NCI-H187 treated with DMSO at 0.1 percent for 48 hours (cell line): ENCODE measurements around the gene CTBS.
"Not testable (repeated sequence)": the region's sequence is repeated elsewhere in the genome, so short reads cannot be mapped to it uniquely, and the experiment has no call there.

Experiments
- DNase-seq: peaks from one replicate; lab custom pipeline; 2025; lab: John Stamatoyannopoulos, UW

The CTBS gene, protein sequence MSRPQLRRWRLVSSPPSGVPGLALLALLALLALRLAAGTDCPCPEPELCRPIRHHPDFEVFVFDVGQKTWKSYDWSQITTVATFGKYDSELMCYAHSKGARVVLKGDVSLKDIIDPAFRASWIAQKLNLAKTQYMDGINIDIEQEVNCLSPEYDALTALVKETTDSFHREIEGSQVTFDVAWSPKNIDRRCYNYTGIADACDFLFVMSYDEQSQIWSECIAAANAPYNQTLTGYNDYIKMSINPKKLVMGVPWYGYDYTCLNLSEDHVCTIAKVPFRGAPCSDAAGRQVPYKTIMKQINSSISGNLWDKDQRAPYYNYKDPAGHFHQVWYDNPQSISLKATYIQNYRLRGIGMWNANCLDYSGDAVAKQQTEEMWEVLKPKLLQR

DNA sequence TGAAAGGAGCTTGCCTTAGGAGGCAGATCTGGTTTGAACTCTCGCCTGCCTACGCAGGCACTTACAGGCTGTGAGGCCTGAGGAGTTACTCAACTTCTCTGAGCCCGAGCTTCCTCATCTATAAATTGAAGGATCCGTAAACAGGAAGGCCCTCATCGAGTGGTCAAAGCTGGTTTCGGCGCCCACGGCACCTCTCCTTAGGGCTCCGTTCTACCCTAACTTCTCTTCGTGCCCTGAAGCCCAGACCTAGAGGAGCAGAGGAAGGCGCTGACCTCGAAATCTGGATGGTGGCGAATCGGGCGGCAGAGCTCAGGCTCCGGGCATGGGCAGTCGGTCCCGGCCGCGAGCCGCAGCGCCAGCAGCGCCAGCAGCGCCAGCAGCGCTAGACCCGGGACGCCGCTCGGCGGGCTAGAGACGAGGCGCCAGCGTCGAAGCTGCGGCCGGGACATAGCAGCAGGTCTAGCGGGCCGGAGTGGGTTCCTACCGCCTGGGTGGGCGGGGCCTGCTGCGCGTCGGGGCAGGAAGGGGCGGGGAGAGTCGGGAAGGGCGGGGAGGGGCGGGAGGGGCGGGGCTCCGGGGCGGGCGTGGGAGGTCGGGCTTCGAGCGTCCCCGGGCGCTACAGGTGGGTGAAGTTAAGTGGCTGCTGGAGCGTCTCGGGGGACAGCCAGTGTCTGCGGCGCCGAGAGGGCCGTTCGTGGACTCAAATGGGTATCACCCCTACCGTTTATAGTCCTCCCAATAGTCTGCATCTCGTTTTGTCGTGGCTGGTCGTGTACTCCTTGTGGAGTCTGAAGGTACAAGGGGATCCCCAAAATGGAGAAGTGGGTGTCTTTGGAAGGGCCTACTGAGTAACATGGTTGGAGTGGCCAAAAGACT is at the start of gene CTBS:
TSS of gene CTBS (minus strand) at position 474 of the 876 bp plus-strand sequence. CDS start at position 449, 25 bp downstream.
- DNase-seq = no peak

DNA sequence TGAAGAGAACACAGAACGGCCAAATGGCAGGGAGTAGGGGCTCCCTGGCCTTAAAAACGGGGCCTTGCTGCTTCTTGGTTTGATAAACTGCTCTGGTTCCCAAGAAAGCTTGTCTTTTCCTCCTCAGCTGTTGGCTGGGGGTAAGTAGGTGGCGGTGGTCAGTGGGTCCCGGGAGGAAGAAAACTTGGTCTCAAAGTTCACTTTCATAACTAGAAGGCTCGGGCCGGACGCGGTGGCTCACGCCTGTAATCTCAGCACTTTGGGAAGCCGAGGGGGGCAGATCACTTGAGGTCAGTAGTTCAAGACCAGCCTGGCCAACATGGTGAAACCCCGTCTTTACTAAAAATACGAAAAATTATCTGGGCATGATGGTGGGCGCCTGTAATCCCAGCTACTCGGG is 47.3 kb upstream of the CTBS start:
- DNase-seq = no peak

DNA sequence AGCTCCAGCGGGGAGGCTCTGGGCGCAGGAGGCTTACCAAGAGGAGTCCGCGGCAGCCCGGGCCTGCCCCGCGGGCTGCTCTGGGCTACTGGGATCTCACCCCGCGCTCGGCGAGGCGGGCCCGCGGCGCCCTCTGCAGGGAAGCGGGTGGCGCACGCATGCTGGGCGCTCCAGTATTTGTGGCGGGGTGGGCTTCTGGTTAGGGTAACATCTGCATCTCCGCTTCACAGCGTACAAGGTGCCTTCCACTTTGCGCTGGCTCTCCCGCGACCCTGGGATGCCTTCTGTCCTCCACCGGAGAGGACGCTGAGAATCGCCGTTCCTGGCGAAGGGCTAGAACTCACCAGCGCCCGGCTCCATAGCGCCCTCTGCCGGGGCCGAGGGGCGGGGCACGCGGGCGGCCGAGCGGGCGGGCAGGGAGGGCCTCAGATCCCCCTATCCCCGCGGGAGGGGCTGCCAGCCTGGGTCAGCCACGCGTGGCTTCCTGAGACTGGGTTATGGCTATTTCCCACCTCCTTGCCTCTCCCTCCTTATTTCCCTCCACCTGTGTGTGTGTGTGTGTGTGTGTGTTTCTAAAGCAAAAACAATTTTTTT is 46.6 kb upstream of the CTBS start:
- no peak for DNase-seq

DNA sequence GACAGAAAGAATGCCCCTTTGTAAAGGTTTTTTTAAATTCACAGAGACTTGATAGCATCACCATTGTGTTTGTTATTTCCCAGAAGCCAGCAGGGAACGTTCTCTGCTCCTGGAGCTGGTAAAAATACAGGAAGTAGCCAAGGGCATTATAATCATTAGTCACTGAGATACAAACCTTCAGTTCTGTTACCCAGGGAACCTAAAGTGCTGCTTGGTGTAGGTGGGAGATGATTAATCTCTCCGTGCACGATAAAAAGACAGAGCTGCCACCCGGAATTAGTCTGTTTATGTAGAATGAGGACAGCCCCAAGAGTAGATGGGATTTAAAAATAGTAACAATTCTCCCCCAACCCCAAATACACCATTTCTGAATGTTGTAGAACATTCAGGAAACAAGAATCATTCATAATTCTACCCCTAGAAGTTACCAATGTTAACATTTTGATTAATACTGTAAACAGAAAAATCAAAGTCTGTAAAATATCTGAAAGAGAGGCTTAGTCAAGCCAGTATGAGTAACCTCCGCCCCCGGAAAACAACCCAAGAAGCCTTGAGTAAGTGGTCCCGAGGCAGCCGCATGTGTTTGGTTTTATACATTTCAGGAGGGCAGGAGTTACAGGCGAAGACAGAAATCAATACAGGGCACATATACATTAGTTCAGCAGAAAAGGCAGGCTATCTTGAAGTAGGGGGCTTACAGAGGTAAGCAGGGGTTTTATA is 45.3 kb upstream of the CTBS start:
- no peak for DNase-seq

DNA sequence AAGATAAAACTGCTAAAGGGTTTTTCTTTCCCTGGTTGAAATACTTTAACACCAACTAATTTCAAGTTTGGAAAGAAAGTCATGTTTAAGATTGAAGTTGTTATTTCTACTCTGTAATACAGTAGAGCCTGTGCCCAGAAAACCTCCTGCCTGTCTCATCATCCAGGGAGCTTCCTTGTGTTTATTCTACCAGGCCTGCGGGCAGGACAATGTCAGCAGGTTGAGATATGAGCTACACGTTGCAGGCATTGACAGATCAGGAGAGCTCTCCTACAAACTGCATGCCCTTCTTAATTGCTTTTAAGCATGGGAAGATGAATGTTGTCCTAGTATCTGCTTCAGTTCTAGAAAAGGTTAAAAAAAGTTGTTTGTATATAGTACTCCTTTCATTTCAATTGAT is 43.1 kb upstream of the CTBS start:
- DNase-seq = no peak

DNA sequence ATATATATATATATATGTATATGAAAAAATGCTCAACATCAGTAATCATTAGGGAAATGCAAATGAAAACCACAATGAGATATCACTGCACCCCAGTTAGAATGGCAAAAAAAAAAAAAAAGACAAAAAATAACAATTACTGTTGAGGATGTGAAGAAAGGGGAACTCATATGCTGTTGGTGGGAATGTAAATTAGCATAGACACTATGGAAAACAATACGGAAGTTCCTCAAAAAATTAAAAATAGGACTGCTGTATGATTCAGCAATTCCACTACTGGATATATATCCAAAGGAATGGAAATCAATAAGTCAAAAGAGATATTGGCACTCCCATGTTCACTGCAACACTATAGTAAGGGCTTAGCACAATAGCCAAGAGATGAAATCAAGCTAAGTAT is 41.5 kb upstream of the CTBS start:
- DNase-seq = no peak

DNA sequence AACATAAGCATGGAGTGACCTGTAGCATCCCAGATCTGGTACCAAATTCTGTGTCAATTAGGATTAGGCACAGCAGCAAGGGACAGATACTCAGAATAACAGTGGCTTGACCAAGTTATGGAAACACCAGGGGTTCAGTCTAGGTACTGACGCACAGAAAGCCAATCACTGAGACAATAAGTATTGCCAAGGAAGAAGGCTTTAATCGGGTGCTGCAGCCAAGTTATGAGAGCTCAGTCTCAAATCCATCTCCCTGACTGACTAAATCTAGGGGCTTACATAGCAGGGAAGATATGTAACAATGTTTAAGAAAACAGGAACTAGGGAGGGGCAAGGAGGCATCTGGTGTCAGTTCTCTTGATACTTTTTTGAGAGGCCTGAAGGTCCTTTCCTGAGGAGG is 39.6 kb upstream of the CTBS start:
- no peak for DNase-seq

DNA sequence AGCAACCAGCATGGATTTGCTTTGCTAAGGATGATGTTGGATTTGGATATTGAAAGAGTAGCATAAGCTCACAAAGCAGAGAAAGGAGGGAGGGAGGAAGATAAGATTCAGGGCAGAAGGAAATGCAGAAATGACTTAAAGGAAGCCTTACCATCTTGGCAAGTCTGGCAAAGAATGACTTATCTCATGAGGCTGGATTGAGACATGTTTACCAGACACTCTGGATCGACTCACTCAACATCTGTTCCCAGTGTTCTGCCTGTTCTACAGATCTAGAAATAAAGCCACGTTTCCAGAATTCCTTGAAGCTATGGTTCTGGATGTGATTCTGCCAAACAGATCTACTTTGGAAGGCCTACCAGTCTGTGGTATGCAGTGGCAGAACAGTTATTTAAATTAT is 38.8 kb upstream of the CTBS start:
- DNase-seq = no peak

DNA sequence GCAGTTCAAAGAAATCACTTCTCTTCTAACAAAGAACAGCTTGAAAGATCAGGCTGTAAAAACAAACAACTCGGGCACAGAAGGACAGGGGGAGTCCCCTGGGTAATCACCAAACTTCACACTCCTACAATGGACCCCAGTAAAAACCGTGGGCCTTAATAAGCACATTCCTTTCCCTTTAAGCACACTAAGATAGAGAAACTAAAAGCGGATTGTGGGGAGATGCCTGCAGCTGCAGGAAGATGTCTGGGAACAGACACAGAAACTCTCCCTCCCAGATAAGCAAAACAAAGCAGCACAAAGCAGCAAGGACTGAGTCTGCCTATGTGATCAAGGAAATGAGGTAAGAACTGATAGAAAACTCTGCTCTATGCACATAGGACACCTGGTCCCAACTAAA is 37.6 kb upstream of the CTBS start:
- DNase-seq = no peak

DNA sequence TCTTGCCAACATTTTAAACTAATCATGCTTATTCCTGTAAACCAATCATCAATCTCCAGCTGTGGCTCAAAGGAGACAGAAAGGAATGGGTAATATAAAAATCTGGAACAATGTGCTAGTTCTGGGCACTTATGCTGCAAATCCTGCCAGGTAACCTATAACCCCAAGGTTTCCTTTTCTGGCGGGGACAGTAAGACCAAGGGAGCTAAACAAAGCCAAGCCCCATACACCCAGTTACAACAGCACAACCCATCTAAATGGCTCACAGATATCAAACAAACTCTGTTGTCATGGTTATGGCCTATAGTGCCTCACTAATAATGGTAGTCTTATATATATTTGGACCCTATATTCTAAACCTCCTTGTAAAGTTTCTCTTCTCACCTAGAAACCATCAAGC is 36.9 kb upstream of the CTBS start:
- no peak for DNase-seq

DNA sequence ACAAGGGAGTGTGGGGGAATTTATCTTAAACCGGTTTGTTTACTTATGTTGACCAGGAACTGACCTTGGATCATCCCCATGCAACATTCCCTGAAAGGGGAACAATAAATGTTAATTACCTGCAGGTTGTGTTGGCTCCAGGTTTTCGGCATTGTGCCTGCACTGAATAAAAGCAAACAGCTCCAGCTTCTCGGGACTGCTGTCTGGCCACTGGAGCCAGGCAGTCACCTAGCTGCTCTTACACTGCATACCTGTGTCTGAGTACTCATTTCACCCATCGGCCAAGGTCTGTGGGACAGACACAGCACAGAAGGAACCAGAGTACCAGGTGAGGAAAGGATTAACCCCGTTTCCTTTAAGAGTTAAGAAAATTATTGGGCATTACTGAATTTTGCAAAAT is 32.7 kb upstream of the CTBS start:
- no peak for DNase-seq

DNA sequence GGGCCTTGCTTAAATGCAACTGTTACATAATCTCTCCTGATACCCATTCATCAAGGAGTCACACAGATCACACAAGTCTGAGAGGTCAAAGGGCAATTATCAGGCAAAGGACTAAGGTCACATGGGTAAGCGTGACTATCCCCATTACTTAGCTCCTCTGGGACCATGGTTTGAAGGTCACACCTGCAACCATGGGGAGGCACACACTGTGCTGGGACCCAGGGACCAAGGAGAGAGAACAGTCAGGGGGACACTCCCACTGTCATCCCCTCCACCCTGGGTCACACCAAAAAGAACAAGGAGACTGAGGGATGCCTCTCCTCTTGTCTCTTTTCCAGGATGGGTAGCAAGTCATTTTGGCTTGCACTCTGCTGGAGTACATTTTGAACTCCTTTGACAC is 30.9 kb upstream of the CTBS start:
- DNase-seq = no peak

DNA sequence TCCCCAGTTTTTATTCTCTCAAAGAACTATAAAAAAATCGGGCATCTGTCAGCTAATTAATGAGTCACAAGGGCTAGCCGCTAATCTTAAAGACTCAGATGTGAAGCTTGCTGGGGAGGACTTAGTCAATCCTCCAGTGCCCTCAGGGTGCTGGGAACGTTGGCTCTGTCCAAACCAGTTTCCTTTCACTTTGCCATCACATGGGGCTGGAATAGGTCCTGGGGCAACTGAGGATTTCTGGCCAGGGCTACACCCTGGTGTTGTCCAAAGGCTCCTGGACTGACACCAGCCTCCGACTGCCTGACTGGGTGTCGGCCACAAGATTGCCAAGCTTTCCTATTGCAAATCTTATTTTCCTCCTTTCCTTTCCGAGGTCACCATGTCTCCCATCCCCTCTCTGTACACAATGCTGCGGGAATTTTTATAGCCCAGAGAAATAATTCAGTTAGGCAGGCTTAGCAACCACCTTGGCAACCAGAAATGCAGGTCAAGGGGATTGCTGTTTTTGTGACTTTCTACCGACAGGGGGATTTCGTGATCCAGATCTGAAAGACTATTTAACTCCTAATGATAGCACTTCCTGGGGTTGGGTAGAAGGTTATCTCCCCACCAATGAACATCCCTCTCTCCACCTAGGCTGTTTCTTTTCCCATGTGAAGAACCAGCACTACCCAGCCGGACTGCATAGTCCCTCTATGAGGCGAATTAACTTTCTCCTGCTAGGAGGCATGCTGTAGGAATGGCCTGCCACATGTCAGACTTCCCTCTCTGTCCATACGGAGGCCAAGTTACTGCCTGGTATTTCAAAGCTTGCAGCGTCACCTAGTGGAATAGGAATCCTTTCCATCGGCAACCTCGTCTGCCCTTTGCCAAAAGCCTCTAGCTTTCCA is 29.9 kb upstream of the CTBS start:
- no peak for DNase-seq

DNA sequence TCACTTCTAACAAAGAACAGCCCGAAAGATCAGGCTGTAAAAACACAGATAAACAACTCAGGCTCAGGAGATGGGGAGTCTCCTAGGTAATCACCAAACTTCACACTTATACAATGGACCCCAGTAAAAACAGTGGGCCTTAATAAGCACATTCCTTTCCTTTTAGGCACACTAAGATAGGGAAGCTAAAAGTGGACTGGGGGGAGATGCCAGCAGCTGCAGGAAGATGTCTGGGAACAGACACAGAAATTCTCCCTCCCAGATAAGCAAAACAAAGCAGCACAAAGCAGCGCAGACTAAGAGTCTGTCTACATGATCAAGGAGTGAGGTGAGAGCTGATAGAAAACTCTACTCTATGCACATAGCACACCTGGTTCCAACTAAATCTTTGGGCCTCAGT is 29.0 kb upstream of the CTBS start:
- DNase-seq = no peak

DNA sequence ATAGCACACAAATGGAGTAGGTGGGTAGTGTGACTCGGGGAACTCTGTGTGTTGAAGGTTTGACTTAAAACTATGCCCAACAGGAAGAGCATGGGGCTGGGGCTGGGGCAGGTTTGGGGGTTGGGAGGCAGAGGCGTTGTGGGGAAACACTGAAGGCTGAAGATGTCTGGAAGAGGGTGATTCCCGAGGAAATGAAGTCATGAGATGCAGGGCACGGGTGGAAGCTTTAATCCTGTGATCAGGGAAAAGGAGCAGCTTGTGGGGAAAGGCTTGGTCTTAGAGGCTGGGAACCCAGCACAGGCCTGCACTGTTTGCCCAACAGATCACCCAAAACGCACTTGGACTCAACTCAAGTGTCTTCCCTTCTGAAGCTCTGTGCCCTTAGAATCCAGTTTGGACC is 26.6 kb upstream of the CTBS start:
- DNase-seq = no peak

DNA sequence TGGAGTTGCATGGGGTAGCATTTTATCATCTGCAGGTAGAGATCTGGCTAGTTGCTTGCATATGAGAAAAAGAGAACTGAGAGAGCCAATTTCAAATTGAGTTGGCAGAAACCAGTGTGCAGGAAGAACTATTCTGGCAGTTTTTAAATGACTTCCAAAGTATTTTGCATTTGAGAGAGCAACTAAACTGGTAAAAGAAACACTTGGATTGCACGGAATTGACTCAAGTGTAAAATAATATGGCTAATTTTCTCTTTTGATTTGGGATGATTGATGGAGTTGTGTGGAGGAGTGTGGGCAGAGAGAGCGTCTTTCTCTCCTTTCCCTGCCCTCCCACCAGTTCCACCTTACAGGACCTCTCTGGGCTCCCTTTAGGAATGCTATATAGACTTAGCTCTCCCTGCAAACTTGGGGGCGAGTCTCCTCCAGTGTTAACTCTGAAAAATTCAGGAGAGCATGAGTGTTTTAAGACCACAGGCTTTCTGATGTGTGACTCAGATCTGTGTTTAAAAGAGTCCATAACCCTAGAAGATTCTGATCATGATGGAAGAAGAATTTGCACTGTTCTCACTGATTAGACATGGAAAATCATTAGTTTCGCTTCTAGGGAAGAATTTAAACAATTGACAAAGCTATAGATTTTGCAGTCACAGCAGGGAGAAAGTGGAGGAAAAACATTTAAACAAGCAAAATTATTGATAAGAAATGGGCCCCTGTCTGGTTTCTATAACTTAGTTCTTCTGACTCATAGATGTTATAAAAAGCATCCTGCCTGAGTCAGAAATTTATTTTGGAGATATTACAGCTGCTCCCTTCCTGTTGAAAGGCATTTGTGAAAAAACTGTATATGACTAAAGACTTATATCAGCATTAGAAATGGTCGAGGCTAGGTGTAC is 24.9 kb upstream of the CTBS start:
- DNase-seq = no peak

DNA sequence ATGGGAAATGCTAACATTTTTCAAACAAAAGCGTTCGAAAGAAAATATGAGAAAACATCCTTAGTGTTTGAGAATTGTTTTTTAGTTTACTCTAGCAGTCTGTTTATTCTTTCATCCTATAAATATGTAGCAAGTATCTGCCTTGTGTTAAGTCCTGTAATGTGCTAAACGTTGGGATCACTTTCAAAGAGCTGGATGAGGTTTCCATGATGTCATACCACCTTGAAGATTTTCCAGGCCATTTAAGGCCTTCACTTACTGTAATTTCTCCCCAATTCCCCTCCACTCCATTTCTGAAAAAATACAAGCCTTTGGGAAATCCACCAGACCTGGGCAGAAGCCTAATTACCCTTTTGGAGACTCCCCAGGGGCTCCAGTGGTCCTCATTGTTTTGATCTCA is 24.2 kb upstream of the CTBS start:
- no peak for DNase-seq

DNA sequence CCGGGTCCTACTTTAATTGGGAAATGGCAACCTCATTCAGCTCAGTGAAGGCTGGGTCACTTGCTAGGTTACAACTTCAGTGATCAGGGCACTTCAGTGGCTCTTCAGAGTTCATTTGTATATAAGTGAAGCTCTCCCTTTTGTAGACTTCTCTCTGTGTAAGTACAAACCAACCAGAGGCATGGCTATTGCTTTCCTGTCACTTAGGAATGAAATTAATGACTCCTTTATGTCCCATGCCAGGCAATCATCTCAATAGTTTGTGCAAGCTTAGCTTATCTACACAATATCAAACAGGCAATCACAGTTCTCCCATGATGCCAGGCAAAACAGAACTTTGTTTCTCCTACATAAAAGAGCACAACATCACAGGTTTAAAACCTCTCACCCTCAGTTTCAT is 22.8 kb upstream of the CTBS start:
- no peak for DNase-seq

DNA sequence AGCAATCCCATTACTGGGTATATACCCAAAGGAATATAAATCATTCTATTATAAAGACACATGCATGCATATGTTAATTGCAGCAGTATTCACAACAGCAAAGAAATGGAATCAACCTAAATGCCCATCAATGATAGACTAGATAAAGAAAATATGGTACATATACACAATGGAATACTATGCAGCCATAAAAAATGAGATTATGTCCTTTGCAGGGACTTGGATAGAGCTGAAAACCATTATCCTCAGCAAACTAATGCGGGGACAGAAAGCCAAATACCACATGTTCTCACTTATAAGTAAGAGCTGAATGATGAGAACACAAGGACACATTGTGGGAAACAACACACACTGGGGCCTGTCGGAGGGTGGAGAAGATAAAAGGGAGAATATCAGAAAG is 20.7 kb upstream of the CTBS start:
- DNase-seq = not testable (repeated sequence)

DNA sequence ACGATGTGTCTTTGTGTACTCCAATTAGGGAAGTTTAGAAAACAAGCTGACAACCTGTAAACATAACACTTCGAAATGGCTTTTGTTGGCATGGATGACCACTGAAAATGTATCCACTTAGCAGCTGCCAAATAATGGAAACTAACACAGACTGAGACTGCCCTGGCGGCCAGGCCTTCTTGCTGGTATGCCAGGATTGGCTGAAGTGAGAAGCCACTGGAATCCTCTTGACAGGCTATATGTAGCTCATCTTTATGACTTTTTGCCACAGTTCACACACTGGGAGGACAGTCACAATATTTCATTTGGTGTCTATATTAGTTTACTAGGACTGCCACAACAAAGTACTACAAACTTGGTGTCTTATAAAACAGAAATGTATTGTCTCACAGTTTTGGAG is 12.9 kb upstream of the CTBS start:
- no peak for DNase-seq
